ENCODE measurements around the gene PLA2G4A.

PLA2G4A gene

DNA sequence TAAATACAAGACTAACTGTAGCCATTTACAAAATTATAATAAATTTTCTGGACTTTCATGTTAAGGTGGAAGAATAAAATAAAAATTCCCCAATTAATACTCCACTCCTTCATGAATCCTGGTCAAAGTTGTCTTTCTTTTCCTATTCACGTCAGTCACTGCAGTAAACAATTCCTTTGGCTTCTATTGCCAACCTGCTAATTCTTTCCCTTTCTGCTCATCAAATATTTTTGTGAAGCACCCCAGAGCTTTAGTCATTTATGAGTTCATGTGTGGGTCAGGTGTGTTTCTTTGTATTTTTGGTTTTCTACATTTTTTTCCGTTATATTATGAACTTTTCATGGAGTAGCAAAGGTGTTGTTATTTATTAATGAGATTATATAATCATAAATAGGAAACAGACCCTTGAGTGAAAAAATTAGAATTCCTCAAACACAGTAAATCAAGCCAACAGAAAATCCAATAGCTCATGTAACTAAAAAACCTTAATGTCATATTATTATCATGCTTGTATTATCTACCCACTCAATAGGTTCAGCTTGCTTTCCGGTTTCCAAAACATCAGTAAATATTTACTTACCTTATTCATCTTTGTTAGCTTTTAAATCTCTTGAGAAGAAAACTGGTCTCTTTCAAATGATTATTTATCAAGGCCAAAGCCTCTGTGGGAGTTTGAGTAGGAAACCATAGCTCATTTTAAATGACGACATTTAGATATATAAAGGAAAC, 29.6 kb upstream of the PLA2G4A start:
- H3K27ac ChIP-seq (ENCODE audit: low read depth, low read length, poor library complexity, severe bottlenecking): no peak overlapping the region

DNA sequence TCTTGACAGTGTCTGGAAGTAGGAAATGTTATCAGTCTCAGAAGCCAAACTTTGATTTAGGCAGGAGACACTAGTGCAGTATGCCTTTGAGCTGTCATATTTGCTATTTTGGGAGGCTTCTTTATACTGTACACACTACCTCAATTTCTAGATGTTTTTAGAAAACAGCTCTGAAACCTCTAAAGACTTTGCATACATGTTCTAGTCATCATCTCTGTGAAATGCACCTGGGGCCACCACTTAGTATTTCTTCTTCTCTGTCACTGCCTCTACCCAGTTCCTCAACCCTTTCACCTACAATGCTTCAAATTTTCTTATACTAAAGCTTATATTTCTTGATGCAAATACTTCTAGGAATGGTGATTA, 29.1 kb upstream of the PLA2G4A start:
- Histone ChIP-seq H3K79me2 (ENCODE audit: insufficient read depth, low read length) (no peaks in the 10 kb centered on the region), H3K9me2 (ENCODE audit: low read depth, low read length) (no peaks in the 10 kb centered on the region), H3K9ac (ENCODE audit: low read length) (no peak overlapping the region), H3K4me3 (ENCODE audit: low read depth, low read length, poor library complexity, severe bottlenecking) (no peak overlapping the region), H3K36me3 (ENCODE audit: insufficient read depth, low read length) (no peaks in the 10 kb centered on the region), H3K4me2 (ENCODE audit: low read length) (no peak overlapping the region), H3K9me3 (ENCODE audit: low read length) (no peaks in the 10 kb centered on the region), H3K4me1 (ENCODE audit: insufficient read depth, low read length, severe bottlenecking) (no peaks in the 10 kb centered on the region), H3K27me3 (ENCODE audit: insufficient read depth, low read length) (no peaks in the 10 kb centered on the region), H4K20me1 (ENCODE audit: insufficient read depth, low read length) (no peaks in the 10 kb centered on the region), H3F3A (ENCODE audit: insufficient read depth, low read length) (no peaks in the 10 kb centered on the region), H3K27ac (ENCODE audit: low read depth, low read length, poor library complexity, severe bottlenecking) (no peak overlapping the region), H2AFZ (ENCODE audit: low read length) (no peak overlapping the region)
- TF ChIP-seq EZH2 (IDR thresholded peaks at IDR 0.05; ENCODE audit: borderline replicate concordance, low read length): no peak
- TF ChIP-seq, protein P1, sequence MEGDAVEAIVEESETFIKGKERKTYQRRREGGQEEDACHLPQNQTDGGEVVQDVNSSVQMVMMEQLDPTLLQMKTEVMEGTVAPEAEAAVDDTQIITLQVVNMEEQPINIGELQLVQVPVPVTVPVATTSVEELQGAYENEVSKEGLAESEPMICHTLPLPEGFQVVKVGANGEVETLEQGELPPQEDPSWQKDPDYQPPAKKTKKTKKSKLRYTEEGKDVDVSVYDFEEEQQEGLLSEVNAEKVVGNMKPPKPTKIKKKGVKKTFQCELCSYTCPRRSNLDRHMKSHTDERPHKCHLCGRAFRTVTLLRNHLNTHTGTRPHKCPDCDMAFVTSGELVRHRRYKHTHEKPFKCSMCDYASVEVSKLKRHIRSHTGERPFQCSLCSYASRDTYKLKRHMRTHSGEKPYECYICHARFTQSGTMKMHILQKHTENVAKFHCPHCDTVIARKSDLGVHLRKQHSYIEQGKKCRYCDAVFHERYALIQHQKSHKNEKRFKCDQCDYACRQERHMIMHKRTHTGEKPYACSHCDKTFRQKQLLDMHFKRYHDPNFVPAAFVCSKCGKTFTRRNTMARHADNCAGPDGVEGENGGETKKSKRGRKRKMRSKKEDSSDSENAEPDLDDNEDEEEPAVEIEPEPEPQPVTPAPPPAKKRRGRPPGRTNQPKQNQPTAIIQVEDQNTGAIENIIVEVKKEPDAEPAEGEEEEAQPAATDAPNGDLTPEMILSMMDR (IDR thresholded peaks at IDR 0.05; ENCODE audit: low read length): no peak

More for the DNA sequence above, 29.6 kb upstream of the PLA2G4A start:
- no peak overlapping the region for H2AFZ ChIP-seq (ENCODE audit: low read length)
- H3K79me2 ChIP-seq (ENCODE audit: insufficient read depth, low read length): no peaks in the 10 kb centered on the region
- H3K36me3 ChIP-seq (ENCODE audit: insufficient read depth, low read length): no peaks in the 10 kb centered on the region
- H3K4me3 ChIP-seq (ENCODE audit: low read depth, low read length, poor library complexity, severe bottlenecking): no peak overlapping the region
- TF ChIP-seq EZH2 (IDR thresholded peaks at IDR 0.05; ENCODE audit: borderline replicate concordance, low read length): no peak
- TF ChIP-seq, protein P1 (IDR thresholded peaks at IDR 0.05; ENCODE audit: low read length): no peak
- H4K20me1 ChIP-seq (ENCODE audit: insufficient read depth, low read length): no peaks in the 10 kb centered on the region
- no peaks in the 10 kb centered on the region for H3F3A ChIP-seq (ENCODE audit: insufficient read depth, low read length)
- no peaks in the 10 kb centered on the region for H3K9me2 ChIP-seq (ENCODE audit: low read depth, low read length)
- H3K9ac ChIP-seq (ENCODE audit: low read length): no peak overlapping the region
- no peaks in the 10 kb centered on the region for H3K27me3 ChIP-seq (ENCODE audit: insufficient read depth, low read length)
- no peaks in the 10 kb centered on the region for H3K9me3 ChIP-seq (ENCODE audit: low read length)
- no peaks in the 10 kb centered on the region for H3K4me1 ChIP-seq (ENCODE audit: insufficient read depth, low read length, severe bottlenecking)
- no peak overlapping the region for H3K4me2 ChIP-seq (ENCODE audit: low read length)

DNA sequence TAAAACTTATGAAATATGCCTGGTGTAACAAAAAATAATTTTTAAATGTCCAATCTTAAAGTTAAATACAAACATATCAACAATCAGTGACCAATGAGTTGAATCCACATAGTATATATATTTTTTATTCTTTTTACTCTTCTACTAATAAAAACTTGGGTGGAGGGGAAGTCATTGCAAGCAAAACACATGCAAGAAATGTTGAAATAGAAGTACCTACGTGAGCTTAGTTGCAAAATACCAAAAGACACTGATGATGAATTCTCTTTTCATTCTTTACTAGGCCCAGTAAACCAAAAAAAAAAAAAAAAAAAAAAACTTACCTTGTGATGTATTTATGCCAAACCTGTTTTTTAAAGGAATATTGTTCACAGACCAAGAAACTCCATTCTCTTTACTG, 26.4 kb upstream of the PLA2G4A start:
- Histone ChIP-seq H3K36me3 (ENCODE audit: insufficient read depth, low read length) (no peaks in the 10 kb centered on the region), H3K27me3 (ENCODE audit: insufficient read depth, low read length) (no peaks in the 10 kb centered on the region), H3K9me2 (ENCODE audit: low read depth, low read length) (no peaks in the 10 kb centered on the region), H3F3A (ENCODE audit: insufficient read depth, low read length) (no peaks in the 10 kb centered on the region), H3K4me2 (ENCODE audit: low read length) (no peak overlapping the region), H3K79me2 (ENCODE audit: insufficient read depth, low read length) (no peaks in the 10 kb centered on the region), H3K9me3 (ENCODE audit: low read length) (no peaks in the 10 kb centered on the region), H3K4me3 (ENCODE audit: low read depth, low read length, poor library complexity, severe bottlenecking) (no peak overlapping the region), H3K27ac (ENCODE audit: low read depth, low read length, poor library complexity, severe bottlenecking) (no peak overlapping the region), H2AFZ (ENCODE audit: low read length) (no peak overlapping the region), H3K4me1 (ENCODE audit: insufficient read depth, low read length, severe bottlenecking) (no peaks in the 10 kb centered on the region), H4K20me1 (ENCODE audit: insufficient read depth, low read length) (no peaks in the 10 kb centered on the region), H3K9ac (ENCODE audit: low read length) (no peak overlapping the region)
- TF ChIP-seq, protein P1 (IDR thresholded peaks at IDR 0.05; ENCODE audit: low read length): no peak
- no peak for TF ChIP-seq EZH2 (IDR thresholded peaks at IDR 0.05; ENCODE audit: borderline replicate concordance, low read length)

All from OCI-LY1 (cell line).